SK-N-SH (cell line): ENCODE results near the gene FAM131B. TPM values are rescaled to one million over a fixed set of nuclear protein-coding genes. Genes with fewer than 3 reads are reported as not detected.
A peak's percentile ranks its signal among the peaks of the same experiment; 100 is the strongest.

Experiments
- CTCF ChIA-PET: fragments of 300-600, 350-600 bp; formaldehyde crosslinking; extraction: SDS; loops from one replicate; lab custom pipeline; 2021; lab: Yijun Ruan, JAX
- POLR2A ChIA-PET: fragments of 350-600 bp; sonication (Branson Sonifier 250); formaldehyde crosslinking; extraction: SDS; loops from one replicate; lab custom pipeline; 2020; ENCODE audit warnings: antibody characterized with exemption, inconsistent platforms; lab: Yijun Ruan, JAX
- DNase-seq: peaks from one replicate; pipeline ENCODE4 v3.0.0; 2012
- H2AFZ ChIP-seq: fragments of 200-600 bp; sonication (generic); 2 replicates; pipeline ENCODE4 v1.8.1; 2016; ENCODE audit warnings: antibody characterized with exemption, mild to moderate bottlenecking, low read depth
- H3F3A ChIP-seq: fragments of 200-600 bp; sonication (generic); replicated peaks from 2 replicates; pipeline ENCODE3; 2016; ENCODE audit warnings: antibody characterized with exemption, mild to moderate bottlenecking; ENCODE audit not compliant: insufficient read depth
- H3K27ac ChIP-seq, 2 experiments: fragments of 200-500 bp in 1 of 2; fragments of 200-600 bp in 1 of 2; sonication (Bioruptor generic) in 1 of 2; sonication (generic), shearing (Covaris generic) in 1 of 2; 2 replicates each; pipeline versions ENCODE4 v1.5.1 to v1.6.1; 2014 to 2016; ENCODE audit warnings: low read depth in 2 of 2, inconsistent platforms in 1 of 2, low read length in 1 of 2, mild to moderate bottlenecking in 1 of 2, mixed read lengths in 1 of 2
- H3K27me3 ChIP-seq: fragments of 200-600 bp; sonication (generic), shearing (Covaris generic); 2 replicates; pipeline ENCODE4 v1.6.1; 2016; ENCODE audit warnings: mixed run types; ENCODE audit not compliant: insufficient read depth
- H3K36me3 ChIP-seq, 2 experiments: fragments of 200-500 bp in 1 of 2; fragments of 200-600 bp in 1 of 2; sonication (Bioruptor generic) in 1 of 2; sonication (generic) in 1 of 2; replicated peaks in 1 of 2; 2 replicates each; pipeline versions ENCODE3 to v1.5.1; 2014 to 2016; ENCODE audit warnings: low read length in 1 of 2, mild to moderate bottlenecking in 1 of 2; ENCODE audit not compliant: insufficient read depth in 2 of 2, control insufficient read depth in 1 of 2
- H3K4me1 ChIP-seq, 2 experiments: fragments of 200-500 bp in 1 of 2; fragments of 200-600 bp in 1 of 2; sonication (Bioruptor generic) in 1 of 2; sonication (generic), shearing (Covaris generic) in 1 of 2; 2 replicates each; pipeline versions ENCODE4 v1.5.1 to v1.6.1; 2014 to 2016; ENCODE audit warnings: low read depth in 1 of 2, low read length in 1 of 2, mixed run types in 1 of 2; ENCODE audit not compliant: insufficient read depth in 2 of 2, control insufficient read depth in 1 of 2
- H3K4me2 ChIP-seq: fragments of 200-600 bp; sonication (generic), shearing (Covaris generic); 2 replicates; pipeline ENCODE4 v1.6.1; 2017; ENCODE audit warnings: mixed run types
- H3K4me3 ChIP-seq, 2 experiments: fragments of 200-500 bp in 1 of 2; fragments of 200-600 bp in 1 of 2; sonication (Bioruptor generic) in 1 of 2; sonication (generic), shearing (Covaris generic) in 1 of 2; 2 replicates each; pipeline versions ENCODE4 v1.5.1 to v1.8.1; 2014 to 2016; ENCODE audit warnings: low read depth in 2 of 2, inconsistent platforms in 1 of 2, low read length in 1 of 2, mild to moderate bottlenecking in 1 of 2, mixed read lengths in 1 of 2, moderate library complexity in 1 of 2
- H3K79me2 ChIP-seq: fragments of 200-600 bp; sonication (generic); 2 replicates; pipeline ENCODE4 v1.8.1; 2017; ENCODE audit warnings: mild to moderate bottlenecking; ENCODE audit not compliant: insufficient read depth
- H3K9ac ChIP-seq: fragments of 200-600 bp; sonication (generic); 2 replicates; pipeline ENCODE4 v1.6.1; 2017; ENCODE audit warnings: mixed run types
- H3K9me2 ChIP-seq: fragments of 200-600 bp; sonication (generic); 2 replicates; pipeline ENCODE4 v1.6.1; 2017; ENCODE audit warnings: mixed run types
- H3K9me3 ChIP-seq: fragments of 200-600 bp; sonication (generic); 2 replicates; pipeline ENCODE4 v1.6.1; 2017; ENCODE audit warnings: mixed run types, mild to moderate bottlenecking, moderate library complexity
- H4K20me1 ChIP-seq: fragments of 200-600 bp; sonication (generic); 2 replicates; pipeline ENCODE4 v1.6.1; 2017; ENCODE audit warnings: mild to moderate bottlenecking, mixed run types; ENCODE audit not compliant: insufficient read depth
- CTCF ChIP-seq: fragments of 200-600 bp; sonication (generic); IDR thresholded peaks from 2 replicates; pipeline ENCODE4 v1.6.1; 2017; ENCODE audit warnings: antibody characterized with exemption, mild to moderate bottlenecking, moderate library complexity
- ELF1 ChIP-seq: IDR thresholded peaks from 2 replicates; pipeline ENCODE4 v1.4.0; 2012
- FOXJ3 ChIP-seq: sonication (generic); formaldehyde crosslinking; IDR thresholded peaks from 2 replicates; pipeline ENCODE4 v1.5.1; 2020; ENCODE audit warnings: mild to moderate bottlenecking, missing genetic modification reagents
- GABPA ChIP-seq: IDR thresholded peaks from 2 replicates; pipeline ENCODE4 v1.4.0; 2012; ENCODE audit warnings: low read depth, mild to moderate bottlenecking
- GATA2 ChIP-seq: sonication (generic); formaldehyde crosslinking; IDR thresholded peaks from 2 replicates; pipeline ENCODE4 v1.5.0; 2020; ENCODE audit warnings: mild to moderate bottlenecking, missing genetic modification reagents
- IRF3 ChIP-seq: fragments of 150-350 bp; IDR thresholded peaks from 2 replicates; pipeline ENCODE4 v1.6.1; 2016; ENCODE audit warnings: mild to moderate bottlenecking, low read depth, low read length
- MAX ChIP-seq: IDR thresholded peaks from 2 replicates; pipeline ENCODE4 v1.4.0; 2012; ENCODE audit warnings: low read depth
- NFIC ChIP-seq: IDR thresholded peaks from 2 replicates; pipeline ENCODE4 v1.4.0; 2012; ENCODE audit warnings: borderline replicate concordance
- PBX3 ChIP-seq: IDR thresholded peaks from 2 replicates; pipeline ENCODE4; 2012
- RAD21 ChIP-seq: IDR thresholded peaks from 2 replicates; pipeline ENCODE4 v1.6.1; 2012; ENCODE audit warnings: mild to moderate bottlenecking, low read length
- RFX5 ChIP-seq: IDR thresholded peaks from 2 replicates; pipeline ENCODE4 v1.6.1; 2012; ENCODE audit warnings: mild to moderate bottlenecking, improper control_type of control experiment, low read length
- RXRA ChIP-seq: IDR thresholded peaks from 2 replicates; pipeline ENCODE4 v1.4.0; 2012; ENCODE audit warnings: low read depth, mild to moderate bottlenecking, borderline replicate concordance
- SIN3A ChIP-seq: IDR thresholded peaks from 2 replicates; pipeline ENCODE4 v1.6.1; 2012; ENCODE audit warnings: low read depth, mild to moderate bottlenecking, low read length, moderate library complexity, borderline replicate concordance
- SMC3 ChIP-seq: IDR thresholded peaks from 2 replicates; pipeline ENCODE4 v1.6.1; 2012; ENCODE audit warnings: low read depth, low read length, improper control_type of control experiment
- TAF1 ChIP-seq: IDR thresholded peaks from 2 replicates; pipeline ENCODE4 v1.6.1; 2012; ENCODE audit warnings: low read depth, mild to moderate bottlenecking, low read length, moderate library complexity, borderline replicate concordance
- TCF12 ChIP-seq: IDR thresholded peaks from 2 replicates; pipeline ENCODE4 v1.4.0; 2012
- TEAD4 ChIP-seq: IDR thresholded peaks from 2 replicates; pipeline ENCODE4 v1.4.0; 2012; ENCODE audit warnings: mild to moderate bottlenecking, borderline replicate concordance; ENCODE audit not compliant: insufficient read depth
- USF1 ChIP-seq: IDR thresholded peaks from 2 replicates; pipeline ENCODE4 v1.4.0; 2012; ENCODE audit warnings: low read depth, borderline replicate concordance
- ZBTB33 ChIP-seq: IDR thresholded peaks from 2 replicates; pipeline ENCODE4 v1.4.0; 2012; ENCODE audit warnings: low read depth, borderline replicate concordance
- WGBS: methylation state at CpG from one replicate; pipeline ENCODE4 v1.1.6; 2017; ENCODE audit warnings: low lambda C conversion rate; 5-methylcytosine and 5-hydroxymethylcytosine counted together
- polyA plus RNA-seq, 3 experiments: library from polyadenylated mRNA; depleted of rRNA; stranded (reverse); fragments of >200 nt; gene quantifications; 2 replicates each; pipeline ENCODE4 v1.2.3, GENCODE V29; 2012

Gene FAM131B
- polyA plus RNA-seq, 1 of the 3 experiments (the other 2 are of a cell fraction): 43.6 TPM

- H3F3A ChIP-seq: no peaks in the 10 kb centered on the region
- H2AFZ ChIP-seq: peak overlapping the region; percentile 70; the same call in 1 of the 2 replicates
- CTCF ChIA-PET: interaction anchor here (0.8 to 1.9 kb wide), 13 partner anchors 9 to 841 kb away, joined by 3 to 10 read pairs (median 4); partner anchors contain the start of gene CLCN1
- H3K9me2 ChIP-seq: no peaks in the 10 kb centered on the region
- no peak overlapping the region for H3K27ac ChIP-seq
- peak; percentile 71 for DNase-seq
- no peaks in the 10 kb centered on the region for H3K36me3 ChIP-seq
- no peak overlapping the region for H3K9ac ChIP-seq
- TF ChIP-seq TCF12 (no peak), USF1 (no peak), FOXJ3 (CRISPR knock-in tag) (no peak), TEAD4 (no peak), MAX (peak; percentile 79), CTCF (peak; percentile 61), RAD21 (peak; percentile 47), SIN3A (no peak), GATA2 (CRISPR knock-in tag) (no peak), RXRA (no peak), ELF1 (0 out of 2 replicates have a peak, but pooled peaks have one; percentile 37)
- TF ChIP-seq, all 33 proteins: peak for 4
- no peaks in the 10 kb centered on the region for H3K79me2 ChIP-seq
- H3K27me3 ChIP-seq: no peaks in the 10 kb centered on the region
- H3K9me3 ChIP-seq: no peaks in the 10 kb centered on the region
- 8% methylated on average over 29 of the region's 35 CpGs for WGBS
- peak overlapping the region; percentile 53; the same call in 1 of the 2 replicates for H3K4me2 ChIP-seq
- H4K20me1 ChIP-seq: no peaks in the 10 kb centered on the region
- POLR2A ChIA-PET: interaction anchor here (0.6 kb wide), 1 partner anchor 9 kb away, joined by 3 read pairs; no protein-coding TSS in a partner anchor
- H3K4me1 ChIP-seq: no peaks in the 10 kb centered on the region; a peak in 1 of 4 replicates
- peak overlapping the region; percentile 9 to 26; a peak in 2 of 4 replicates for H3K4me3 ChIP-seq
Observed at GRCh38 chr7:143345428-143345900, 17.0 kb downstream of the FAM131B start.

- H3F3A ChIP-seq: no peaks in the 10 kb centered on the region
- H3K4me2 ChIP-seq: no peak overlapping the region
- no peaks in the 10 kb centered on the region; a peak in 1 of 4 replicates for H3K4me1 ChIP-seq
- H4K20me1 ChIP-seq: no peaks in the 10 kb centered on the region
- no peak overlapping the region for H2AFZ ChIP-seq
- H3K27me3 ChIP-seq: no peaks in the 10 kb centered on the region; the same call in 1 of the 2 replicates
- WGBS: 65% methylated on average over 3 of the region's 3 CpGs
- DNase-seq: no peak
- CTCF ChIA-PET: no interaction called here
- H3K79me2 ChIP-seq: no peaks in the 10 kb centered on the region
- H3K27ac ChIP-seq: no peak overlapping the region
- H3K36me3 ChIP-seq: no peaks in the 10 kb centered on the region
- POLR2A ChIA-PET: no interaction called here
- no peaks in the 10 kb centered on the region for H3K9me3 ChIP-seq
- no peak overlapping the region for H3K4me3 ChIP-seq
- H3K9me2 ChIP-seq: no peaks in the 10 kb centered on the region
- H3K9ac ChIP-seq: no peak overlapping the region
- TF ChIP-seq ZBTB33 (no peak), SMC3 (no peak), NFIC (no peak), SIN3A (no peak), TEAD4 (no peak), RFX5 (no peak), IRF3 (no peak), FOXJ3 (CRISPR knock-in tag) (no peak), TAF1 (no peak), GABPA (no peak), TCF12 (no peak), PBX3 (no peak)
Observed at GRCh38 chr7:143343596-143343995, 18.9 kb downstream of the FAM131B start.
